ENCODE results near the gene TMEM52.
"Not testable (repeated sequence)": the region's sequence is repeated elsewhere in the genome, so short reads cannot be mapped to it uniquely, and the experiment has no call there.

TMEM52 gene

DNA sequence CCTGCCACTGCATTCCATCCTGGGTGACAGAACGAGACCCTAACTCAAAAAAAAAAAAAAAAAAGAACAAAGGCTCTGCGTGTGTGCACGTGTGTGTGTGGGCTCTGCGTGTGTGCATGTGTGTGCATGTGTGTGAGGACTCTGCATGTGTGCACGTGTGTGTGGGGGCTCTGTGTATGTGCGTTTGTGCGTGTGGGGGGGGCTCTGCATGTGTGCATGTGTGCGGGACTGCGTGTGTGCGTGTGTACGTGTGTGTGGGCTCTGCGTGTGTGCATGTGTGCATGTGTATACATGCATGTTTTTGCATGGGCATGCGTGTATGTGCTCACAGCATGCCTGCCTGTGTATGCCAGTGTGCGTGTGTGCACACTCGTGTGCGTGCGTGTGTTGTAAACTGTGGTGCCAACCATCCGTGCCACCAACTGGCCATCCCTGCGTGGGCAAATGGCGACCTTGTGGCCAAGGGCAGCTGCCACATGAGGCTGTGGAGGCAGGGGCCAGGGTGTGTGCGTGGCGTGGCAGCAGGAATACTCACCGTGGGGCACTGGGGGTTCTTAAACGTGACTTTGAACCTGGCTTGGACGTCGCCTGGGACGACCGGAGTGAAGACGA, 26.8 kb upstream of the TMEM52 start:
- DNase-seq = no peak

DNA sequence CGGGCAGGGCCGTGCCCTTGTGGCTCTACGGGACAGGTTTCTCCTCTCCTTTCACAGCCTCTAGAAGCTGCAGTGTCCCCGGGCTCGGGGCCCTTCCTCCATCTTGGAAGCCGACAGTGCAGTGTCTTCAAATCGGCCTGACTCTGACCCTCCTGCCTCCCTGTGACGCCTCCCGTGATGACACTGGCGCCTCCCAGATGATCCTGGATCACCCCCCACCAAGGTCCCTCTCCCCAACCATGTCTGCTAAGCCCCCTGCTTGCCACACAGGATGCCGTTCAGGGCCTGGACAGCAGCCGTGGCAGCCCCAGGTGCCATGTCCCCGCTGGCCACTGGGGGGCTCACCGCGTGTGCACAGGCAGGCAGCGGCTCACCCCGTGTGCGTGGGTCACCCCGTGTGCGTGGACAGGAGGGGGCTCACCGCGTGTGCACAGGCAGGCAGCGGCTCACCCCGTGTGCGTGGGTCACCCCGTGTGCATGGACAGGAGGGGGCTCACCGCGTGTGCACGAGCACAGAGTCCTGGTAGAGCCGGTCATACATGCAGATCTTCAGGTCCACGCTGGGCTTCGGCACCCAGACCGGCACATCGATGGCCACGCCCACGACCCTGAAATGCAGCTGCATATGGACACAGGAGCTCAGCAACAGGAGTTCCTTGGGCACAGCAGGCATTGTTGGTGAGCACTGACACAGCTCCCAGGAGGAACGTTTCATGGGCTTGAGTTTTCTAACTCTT, 24.9 kb upstream of the TMEM52 start:
- DNase-seq = peak; percentile 42

DNA sequence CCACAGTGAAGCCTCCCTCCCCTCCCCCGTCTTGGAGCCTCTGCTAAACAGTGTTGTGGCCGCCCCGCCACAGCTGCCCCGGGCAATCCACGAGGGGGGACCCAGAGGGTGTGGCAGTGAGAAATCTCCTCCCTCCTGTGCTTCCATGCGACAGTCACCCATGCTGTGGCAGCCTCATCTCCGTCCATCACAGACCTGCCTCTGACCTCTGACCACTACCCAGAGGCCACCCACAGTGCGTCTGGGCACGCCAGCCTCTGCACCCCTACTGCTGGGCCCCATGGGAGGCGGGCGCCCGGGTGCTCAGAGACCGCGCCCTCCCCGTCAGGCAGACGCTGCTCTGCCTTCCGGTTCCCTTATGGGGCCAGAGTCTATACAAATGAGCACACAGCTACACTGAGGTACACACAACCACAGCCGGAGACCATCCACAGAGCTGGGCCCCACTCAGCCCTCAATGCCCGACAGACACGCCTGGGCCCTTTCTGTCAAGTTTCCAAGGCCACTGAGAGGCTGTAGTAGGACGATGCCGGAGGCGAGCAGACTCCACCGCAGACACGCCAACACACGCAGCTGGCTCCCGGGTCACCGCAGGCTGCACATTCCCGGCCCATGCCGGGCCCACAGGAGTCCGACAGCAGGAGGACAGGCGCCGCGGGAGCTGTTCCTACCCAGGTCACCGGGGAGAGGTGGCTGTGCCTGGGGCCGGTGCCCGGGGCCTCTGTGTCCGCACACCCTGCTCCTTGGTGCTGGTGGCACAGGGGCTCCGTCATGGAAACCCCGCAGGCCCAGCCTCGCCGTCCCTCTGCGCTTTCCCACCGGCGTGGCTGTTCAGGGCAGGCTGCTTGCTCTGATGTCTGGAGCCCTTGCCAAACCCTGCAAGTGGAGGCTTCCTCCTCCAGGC, 23.9 kb upstream of the TMEM52 start:
- no peak for DNase-seq

DNA sequence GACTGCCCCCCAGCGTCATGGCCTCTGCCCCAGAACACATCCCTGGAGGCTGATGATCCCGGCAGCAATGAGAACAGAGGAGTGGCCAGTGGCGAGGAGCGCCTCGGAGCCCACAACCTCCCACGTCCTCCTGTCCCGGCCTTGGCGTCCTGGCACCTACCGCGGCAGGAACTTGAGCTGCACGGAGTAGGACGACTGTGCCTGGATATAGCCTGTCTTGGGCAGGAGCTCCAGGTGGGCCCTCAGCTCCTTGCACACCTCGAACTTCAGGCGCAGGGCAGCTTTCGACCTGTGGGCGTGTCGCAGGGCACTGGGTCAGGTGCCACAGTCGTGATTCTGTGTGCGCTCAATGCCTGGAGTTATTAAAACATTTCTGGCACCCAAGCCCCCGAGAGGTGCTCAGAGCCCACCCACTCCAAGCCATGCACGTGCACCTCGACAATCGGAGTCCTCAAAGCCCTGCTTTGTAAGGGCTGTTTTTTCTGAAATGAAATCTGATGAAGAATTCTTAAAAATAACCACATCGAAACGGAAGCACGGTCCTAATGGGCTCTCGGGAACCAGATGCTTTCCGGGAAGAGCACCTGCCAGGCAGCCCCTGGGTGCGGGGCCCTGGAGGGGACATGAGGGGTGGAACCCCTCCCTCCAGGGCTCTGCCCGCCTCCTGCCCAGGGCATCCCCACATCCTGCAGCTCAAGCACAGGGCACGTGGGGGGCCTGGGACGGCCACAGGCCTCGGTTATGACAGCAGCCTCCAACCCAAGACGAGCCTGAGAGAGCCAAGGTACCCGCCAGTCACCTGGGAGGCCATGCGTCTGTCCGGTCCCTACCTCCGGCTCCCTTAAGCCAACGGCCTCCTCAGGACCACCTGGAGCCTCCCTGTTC, 23.0 kb upstream of the TMEM52 start:
- no peak for DNase-seq

DNA sequence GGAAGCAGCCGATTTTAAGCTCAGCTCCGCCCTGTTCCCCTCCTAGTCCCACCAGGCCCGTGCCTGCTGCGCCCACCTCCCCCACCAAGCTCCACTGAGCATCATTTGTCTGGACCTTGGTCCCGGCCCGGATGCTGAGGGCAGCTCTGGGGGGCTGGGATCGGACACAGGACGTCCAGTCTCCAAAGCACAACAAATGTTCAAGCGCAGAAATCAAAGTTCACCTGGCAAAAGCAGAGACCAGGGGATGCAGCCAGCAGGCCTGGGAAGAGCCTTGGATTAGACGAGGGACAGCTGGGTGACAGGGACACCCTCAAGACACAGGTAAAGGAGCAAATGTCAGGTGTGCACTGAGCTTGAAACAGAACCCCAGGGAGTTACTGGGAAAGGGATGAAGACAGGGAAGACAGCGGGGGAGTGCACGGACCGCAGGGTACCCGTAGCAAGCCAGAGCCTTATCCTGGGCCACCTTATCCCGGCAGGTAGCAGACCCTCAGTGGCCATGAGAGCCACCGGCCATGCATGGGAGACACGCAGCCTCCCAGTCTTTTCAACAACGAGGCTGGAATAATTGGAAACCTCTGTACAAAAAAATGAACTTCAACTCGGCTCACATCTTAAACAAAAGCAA, 22.2 kb upstream of the TMEM52 start:
- DNase-seq = no peak

DNA sequence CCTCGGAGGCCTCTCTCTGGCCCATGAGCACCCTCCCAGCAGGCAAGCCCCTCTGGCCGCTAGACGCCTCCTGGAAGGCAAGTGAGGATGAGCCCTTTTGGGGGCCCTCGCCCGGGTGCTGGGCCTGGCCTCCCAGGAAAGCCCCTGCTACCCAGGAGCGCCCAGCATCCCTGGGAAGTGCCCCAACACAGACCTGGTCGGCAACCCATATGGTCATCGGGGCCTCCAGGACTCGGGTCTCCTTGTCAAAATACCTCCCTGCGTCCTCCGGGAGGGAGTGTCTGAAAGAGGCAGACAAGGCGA, 21.0 kb upstream of the TMEM52 start:
- no peak for DNase-seq

DNA sequence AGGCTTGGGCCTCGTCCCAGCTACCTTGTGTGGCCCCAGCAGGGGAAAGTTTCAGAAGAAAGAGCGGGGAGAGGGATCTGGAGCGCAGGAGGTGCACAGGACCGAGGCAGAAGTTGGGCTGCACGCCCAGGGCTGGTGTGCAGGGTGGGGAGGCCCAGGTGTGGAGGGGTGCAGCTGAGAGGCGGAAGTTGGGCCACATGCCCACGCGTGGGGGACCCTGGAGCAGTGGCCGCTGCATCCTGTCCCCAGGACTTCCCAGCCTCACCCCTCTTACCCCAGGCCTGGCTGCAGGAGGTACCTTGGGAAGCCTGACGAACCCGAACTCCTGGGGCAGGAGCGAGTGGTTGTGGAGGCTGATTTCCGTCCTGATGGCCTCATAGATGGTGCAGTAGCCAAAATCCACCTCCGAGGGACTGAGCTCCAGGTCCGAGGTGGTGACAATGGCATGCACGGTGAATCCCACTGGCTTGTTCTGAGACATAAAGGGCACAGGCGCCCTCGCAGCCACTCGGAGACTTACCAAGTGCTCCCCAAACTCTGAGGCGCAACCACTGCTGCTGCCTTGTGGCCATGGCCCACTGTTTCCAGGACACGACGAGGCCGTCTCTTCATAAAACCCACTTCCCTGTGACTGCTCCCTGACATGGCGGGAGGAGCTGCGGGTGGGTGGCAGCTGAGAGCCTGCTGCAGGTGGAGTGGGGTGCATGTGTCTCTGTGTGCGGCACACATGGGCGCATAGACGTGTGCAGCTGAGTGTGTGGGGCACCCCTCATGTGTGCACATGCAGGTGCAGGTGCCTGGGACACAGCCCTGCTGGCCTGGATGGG, 20.4 kb upstream of the TMEM52 start:
- no peak for DNase-seq

DNA sequence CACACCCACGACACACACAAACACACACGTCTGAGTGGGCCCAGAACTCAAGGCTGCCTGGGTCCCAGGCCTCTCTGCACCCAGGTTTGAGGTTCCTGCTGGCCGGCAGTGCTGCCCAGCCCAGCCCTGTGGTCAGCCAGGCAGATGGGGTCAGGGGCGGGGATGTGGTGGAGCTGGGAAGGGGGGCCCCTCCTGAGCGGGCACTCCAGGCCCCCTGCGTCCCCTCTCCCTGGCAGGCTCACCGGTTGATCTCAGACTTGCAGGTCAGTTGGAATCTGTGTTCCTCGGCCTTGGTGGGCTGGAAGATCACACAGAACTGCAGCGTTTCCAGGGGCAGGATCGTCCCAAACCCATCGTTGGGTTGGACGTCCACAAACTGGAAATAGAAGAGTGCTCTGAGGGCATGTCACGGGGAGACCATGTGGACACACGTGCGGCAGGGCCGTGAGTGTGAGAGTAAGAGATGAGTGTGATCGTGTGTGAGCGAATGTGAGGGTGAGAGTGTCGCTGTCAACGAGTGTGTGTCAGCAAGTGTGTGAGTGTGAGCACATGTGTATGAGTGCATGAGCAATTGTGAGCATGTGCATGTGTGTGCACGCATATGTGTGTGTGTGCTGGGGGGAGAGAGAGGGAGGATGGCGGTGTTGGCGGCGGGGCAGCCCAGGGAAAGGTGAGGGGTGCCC, 19.7 kb upstream of the TMEM52 start:
- DNase-seq = no peak

DNA sequence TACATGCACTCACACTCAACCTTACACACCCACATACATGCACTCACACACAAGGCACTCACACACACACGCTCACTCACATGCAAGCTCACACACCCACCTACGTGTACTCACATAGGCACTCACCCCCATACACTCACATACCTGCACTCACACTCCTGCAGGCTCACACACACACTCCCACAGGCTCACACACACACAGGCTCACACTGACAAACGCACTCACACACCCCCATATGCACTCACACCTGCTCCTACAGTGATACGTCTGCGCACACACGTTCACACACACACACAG, 19.1 kb upstream of the TMEM52 start:
- DNase-seq = no peak

DNA sequence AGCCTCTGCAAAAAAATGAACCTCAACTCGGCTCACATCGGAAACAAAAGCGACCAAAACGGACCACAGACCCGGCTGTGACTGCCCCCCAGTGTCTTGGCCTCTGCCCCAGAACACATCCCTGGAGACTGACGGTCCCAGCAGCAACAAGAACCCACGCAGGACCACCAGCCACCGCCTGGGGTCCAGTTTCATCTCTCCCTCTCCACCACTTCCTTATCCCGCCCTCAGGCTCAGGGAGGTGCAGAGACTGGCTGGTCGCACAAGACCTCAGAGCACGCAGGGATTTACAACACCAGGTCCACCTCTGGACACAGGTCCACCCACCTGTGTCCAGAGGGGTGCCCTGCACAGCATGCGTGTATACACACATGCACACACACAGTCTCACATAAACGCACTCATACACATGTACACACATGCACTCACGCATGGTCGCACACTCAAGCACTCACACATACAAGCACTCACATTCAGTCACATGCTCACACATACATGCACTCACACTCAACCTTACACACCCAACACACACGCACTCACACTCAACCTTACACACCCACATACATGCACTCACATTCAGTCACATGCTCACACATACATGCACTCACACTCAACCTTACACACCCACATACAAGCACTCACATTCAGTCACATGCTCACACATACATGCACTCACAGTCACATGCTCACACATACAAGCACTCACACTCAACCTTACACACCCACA, 18.6 kb upstream of the TMEM52 start:
- DNase-seq = no peak

DNA sequence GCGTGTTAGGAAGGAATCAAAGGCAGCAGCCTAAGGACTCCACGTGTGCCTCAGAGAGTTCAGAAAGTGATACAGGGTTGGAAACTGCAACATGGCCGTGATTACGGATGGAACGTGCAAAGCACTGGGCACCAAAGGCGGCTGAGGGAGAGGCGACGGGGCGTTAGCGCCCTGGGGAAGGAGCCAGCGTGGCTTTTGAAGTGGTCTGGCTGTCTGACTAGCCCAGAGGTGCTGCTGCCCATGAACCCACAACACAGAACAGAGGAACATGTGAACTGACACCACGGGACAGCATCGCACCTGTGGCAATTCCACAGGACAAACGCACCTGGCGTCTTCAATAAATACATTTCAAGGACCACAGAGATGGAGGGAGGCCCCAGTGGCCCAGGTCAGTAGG, 18.0 kb upstream of the TMEM52 start:
- no peak for DNase-seq

DNA sequence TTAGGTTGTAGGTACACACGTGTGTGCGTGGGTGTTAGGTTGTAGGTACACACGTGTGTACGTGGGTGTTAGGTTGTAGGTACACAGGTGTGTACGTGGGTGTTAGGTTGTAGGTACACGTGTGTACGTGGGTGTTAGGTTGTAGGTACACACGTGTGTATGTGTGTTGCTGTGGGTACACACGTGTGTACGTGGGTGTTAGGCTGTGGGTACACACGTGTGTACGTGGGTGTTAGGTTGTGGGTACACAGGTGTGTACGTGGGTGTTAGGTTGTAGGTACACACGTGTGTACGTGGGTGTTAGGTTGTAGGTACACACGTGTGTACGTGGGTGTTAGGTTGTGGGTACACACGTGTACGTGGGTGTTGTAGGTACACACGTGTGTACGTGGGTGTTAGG, 15.8 kb upstream of the TMEM52 start:
- DNase-seq = not testable (repeated sequence)

DNA sequence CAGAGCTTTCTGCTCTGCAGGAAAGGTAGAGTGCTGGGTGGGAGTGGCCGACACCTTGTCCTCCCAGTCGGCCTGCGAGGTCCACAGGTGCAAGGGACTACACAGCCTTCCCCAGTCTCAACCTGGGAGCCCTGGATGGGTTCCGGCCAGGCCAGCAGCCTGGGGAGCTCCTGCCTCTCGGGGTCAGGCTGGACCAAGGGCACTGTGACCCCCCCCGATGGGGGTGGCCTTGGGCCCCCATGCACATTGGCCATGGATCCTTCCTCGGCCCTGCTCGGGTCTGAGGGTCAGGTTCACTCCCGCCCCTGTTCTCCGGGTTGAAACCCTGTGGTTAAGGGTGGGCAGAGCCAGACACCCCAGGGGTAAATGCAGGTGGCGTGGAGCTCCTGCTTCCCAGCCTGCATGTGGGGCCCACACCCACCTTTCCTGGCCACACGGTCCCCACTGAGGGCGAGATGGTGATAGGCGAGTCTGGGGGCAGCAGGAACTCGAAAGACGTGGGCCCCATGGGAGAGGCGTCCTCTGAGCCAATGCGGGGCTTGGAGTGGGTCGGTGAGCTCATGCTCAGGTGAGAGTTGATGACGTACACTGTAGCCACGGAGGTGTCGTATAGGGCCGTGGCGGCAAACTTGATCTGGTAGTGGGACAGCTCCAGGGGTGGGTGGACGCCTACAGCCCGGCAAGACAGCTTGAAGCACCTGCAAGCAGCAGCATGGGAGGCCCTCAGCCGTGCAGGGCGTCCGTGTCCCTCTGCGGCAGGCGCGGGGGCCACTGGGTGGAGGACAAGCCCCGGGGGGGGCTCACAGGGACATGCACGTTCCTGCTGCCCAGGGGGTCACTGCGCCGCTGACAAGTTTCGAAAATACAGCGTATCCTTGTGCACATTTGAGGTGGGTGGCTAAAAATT, 10.8 kb upstream of the TMEM52 start:
- no peak for DNase-seq

DNA sequence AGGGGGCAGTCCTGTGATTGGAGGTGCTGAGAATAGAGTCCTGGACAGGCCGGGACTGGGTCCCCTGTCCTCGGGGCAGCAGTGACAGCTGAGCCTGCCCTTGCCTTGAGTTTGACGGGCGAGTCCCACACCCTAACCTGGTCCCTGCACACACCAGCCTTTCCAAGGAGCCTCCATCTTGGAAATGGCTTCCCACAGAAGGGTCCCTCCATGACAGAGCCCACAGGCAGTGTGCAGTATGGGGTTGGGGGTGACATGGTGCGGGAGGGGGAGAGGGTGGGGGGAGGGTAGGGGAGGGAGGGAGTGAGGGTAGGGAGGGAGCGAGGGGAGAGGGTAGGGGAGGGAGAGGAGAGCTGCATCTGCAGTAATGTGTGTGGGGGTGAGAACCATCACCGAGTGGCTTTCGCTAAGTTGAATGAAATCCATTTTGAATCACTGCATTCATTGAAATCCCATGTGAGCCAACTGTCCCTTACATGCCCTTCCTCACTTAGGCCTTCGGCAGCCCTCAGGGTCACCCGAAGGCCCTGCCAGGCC, 10.1 kb upstream of the TMEM52 start:
- no peak for DNase-seq

DNA sequence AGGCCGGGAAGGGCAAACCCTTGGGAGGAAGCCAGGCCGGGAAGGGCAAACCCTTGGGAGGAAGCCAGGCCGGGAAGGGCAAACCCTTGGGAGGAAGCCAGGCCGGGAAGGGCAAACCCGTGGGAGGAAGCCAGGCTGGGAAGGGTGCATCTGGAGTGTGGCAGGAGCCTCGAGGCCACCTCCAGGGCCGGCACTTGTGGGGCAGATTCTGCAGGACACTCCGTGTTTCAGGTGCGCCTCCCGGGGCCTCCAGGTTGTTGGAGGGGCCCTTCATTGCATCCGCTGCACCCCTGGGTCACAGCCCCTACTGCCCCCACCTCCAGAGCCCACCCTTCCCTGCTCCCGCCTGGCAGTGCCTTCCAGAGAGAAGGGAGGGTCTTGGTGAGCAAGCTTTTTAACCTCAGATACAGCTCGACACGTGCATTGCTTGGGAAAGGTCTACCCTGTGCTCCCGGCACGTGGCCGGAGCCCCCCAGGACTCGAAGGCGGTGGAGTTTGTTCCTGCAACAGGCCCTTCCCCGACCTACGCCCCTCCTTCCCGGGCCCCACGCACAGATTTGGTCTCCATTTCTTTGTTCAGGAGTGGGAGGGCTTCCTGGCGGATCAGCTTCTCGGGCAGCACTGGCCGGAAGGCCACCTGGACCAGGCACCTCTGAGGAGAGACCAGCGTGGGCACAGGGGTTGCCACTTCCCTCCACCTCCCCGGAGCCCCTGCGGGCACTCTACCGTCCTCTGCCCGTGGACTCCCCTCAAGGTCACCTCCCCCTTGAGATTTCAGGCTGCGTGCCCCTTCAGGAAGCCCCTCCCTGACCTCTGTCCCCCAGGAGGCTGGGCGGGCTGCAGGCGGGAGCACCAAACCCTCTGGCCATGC, 9.4 kb upstream of the TMEM52 start:
- DNase-seq = no peak

DNA sequence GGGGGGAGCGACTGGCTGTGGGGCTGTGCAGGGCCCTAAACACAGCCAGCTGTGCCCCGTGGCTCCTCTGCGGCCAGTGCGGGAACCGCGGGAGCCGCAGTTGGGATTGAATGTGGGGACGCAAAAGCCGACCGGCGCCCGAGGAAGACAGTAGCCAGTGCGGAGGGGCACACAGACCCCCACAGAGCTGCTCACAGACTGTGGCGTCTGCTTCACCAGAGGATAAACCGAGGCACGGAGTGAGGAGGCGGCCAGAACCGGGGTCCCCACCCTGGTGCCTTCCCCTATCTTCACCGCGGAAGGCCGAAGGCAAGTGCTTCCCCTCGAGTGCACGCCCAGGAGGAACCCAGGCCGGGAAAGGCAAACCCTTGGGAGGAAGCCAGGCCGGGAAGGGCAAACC, 8.7 kb upstream of the TMEM52 start:
- DNase-seq = no peak

DNA sequence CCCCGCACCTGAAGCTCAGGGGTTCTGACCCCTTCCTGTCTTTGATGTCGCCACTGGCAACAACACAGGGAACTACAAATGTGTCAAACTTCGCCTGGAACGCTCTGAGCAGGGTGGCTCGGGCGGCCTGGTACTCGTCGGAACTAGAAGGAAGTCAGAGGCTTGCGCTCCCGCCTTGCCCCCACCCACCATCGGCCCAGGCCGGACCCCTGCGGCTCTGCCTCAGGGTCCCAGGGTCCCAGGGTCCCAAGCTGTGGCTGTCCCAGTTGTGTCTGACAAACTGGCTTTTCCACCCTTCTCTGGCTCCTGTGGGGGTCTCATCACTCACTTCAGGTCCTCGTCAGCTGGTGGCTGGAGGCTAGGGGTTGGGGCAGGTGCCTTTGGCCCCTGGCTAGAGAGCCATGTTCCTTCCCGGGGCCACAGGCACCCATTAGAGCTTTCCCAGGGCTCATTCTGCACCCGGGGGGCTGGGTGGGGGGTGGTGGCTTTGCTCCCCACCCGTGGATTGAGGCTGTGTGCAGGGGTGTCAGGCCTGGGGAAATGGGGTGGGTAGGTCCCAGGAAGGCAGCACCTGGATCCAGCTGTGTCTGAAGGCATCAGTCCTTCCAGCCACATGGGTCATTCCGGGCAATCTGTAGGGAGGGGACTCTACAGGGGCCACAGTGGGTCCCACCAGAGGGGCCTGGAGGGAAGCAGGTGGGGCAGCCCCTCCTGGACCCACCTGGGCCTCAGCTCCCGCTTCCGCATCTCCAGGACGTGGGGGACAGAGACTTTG, 8.0 kb upstream of the TMEM52 start:
- DNase-seq = no peak

All from activated CD4-positive, alpha-beta T cell treated with anti-CD3 and anti-CD28 coated beads, Interleukin-2, amount 50 U/mL, for 16 hours (primary cell).